A673 (cell line): ENCODE data around the gene PRR30. TPM values are rescaled to one million over a fixed set of nuclear protein-coding genes. Genes with fewer than 3 reads are reported as not detected.

Experiments
- BruUV-seq: library from RNA; stranded (reverse); fragments of 400-500 nt; replicated peaks from 2 replicates; lab custom pipeline; 2021; lab: Mats Ljungman, UMichigan
- CTCF ChIA-PET: fragments of 300-600 bp; sonication (Branson Sonifier 250); formaldehyde crosslinking; loops from one replicate; lab custom pipeline; 2022; ENCODE audit warnings: antibody characterized with exemption; lab: Charles Lee
- POLR2A ChIA-PET: fragments of 300-600 bp; sonication (Branson Sonifier 250); formaldehyde crosslinking; loops from one replicate; lab custom pipeline; 2022; ENCODE audit warnings: antibody characterized with exemption; ENCODE audit not compliant: low non-redundant PET; lab: Charles Lee
- DNase-seq: peaks from one replicate; pipeline ENCODE4 v3.0.0-alpha.2; 2015; ENCODE audit warnings: low spot score
- H3K27ac ChIP-seq: fragments of 200-600 bp; sonication (generic); 2 replicates; pipeline ENCODE4 v1.5.1; 2016; ENCODE audit warnings: mixed run types, low read depth, mild to moderate bottlenecking, mixed read lengths, antibody characterized with exemption, low read length; ENCODE audit not compliant: poor library complexity, severe bottlenecking
- H3K27me3 ChIP-seq: fragments of 200-600 bp; sonication (generic); replicated peaks from 2 replicates; pipeline ENCODE4 v1.6.1; 2017; ENCODE audit warnings: mixed run types, low read depth, mild to moderate bottlenecking, mixed read lengths, antibody characterized with exemption, low read length; ENCODE audit not compliant: insufficient read depth, poor library complexity
- H3K36me3 ChIP-seq: fragments of 200-600 bp; sonication (generic); 2 replicates; pipeline ENCODE4 v1.6.1; 2016; ENCODE audit warnings: mixed run types, mild to moderate bottlenecking, mixed read lengths, antibody characterized with exemption, low read length; ENCODE audit not compliant: insufficient read depth, poor library complexity, severe bottlenecking
- H3K4me1 ChIP-seq: fragments of 200-600 bp; sonication (generic); 2 replicates; pipeline ENCODE4 v1.6.1; 2017; ENCODE audit warnings: mixed run types, mild to moderate bottlenecking, mixed read lengths, antibody characterized with exemption, low read length; ENCODE audit not compliant: insufficient read depth, poor library complexity, severe bottlenecking
- H3K4me3 ChIP-seq: fragments of 200-600 bp; sonication (generic); 2 replicates; pipeline ENCODE4 v1.5.1; 2016; ENCODE audit warnings: low read depth, mixed run types, mild to moderate bottlenecking, mixed read lengths, low read length; ENCODE audit not compliant: poor library complexity, severe bottlenecking
- H3K9me3 ChIP-seq: fragments of 200-600 bp; sonication (generic); 2 replicates; pipeline ENCODE4 v1.6.1; 2016; ENCODE audit warnings: mixed run types, low read depth, mild to moderate bottlenecking, mixed read lengths, antibody characterized with exemption, low read length; ENCODE audit not compliant: poor library complexity, severe bottlenecking
- CTCF ChIP-seq: fragments of 300-800, 200-600 bp; sonication (generic); conservative IDR thresholded peaks from 2 replicates; pipeline ENCODE4 v1.5.1; 2017; ENCODE audit warnings: low read depth, mild to moderate bottlenecking, antibody characterized with exemption, low read length, moderate library complexity, mixed read lengths
- EZH2 ChIP-seq: fragments of 200-600 bp; sonication (generic); IDR thresholded peaks from 2 replicates; pipeline ENCODE4 v1.6.1; 2017; ENCODE audit warnings: borderline replicate concordance, low read depth, mild to moderate bottlenecking, mixed read lengths, antibody characterized with exemption, low read length; ENCODE audit not compliant: poor library complexity, severe bottlenecking
- intact Hi-C: fragments of 100-400 bp; cut with micrococcal nuclease; formaldehyde crosslinking; loops from one replicate; pipeline ENCODE4 v1.10.0; 2022; ENCODE audit not compliant: unreplicated experiment
- total RNA-seq: library from RNA; stranded (reverse); gene quantifications from 2 replicates; pipeline ENCODE4 v1.2.3, GENCODE V29; 2021

PRR30 gene
- total RNA-seq, 1 experiment from 2014 or later = not detected

DNA sequence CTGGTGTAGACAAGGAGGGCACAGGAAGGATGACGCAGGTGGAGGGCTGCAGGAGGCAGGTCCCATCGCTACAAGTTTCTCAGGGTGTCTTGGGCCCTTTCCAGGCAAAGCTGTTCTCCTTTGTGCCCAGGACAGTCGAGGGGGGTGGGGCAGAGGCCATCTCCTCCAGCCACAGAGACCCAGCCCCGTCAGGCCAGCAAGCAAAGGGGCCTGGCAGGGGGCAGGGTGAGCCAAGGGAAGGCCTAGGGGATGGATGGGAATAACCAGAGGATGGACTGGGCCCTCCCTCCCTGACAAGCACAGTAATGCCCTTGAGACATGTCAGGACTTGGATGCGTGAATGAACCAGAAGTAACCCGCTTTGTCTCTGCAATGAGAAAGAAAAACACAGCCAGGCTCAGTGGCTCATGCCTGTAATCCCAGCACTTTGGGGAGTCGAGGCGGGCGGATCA, 15.9 kb upstream of the PRR30 start:
- no peak for TF ChIP-seq CTCF
- TF ChIP-seq EZH2 = no peak
- Histone ChIP-seq H3K4me1 (no peaks in the 10 kb centered on the region), H3K9me3 (no peaks in the 10 kb centered on the region), H3K4me3 (no peak overlapping the region), H3K27ac (no peak overlapping the region), H3K27me3 (no peaks in the 10 kb centered on the region), H3K36me3 (no peaks in the 10 kb centered on the region)
- CTCF ChIA-PET = no interaction called here
- intact Hi-C loops = no loop called here
- no peak for DNase-seq
- BruUV-seq = no TSS peak
- POLR2A ChIA-PET = interaction anchor here (0.7 kb wide), 1 partner anchor 53 kb away, joined by 3 read pairs; no protein-coding TSS in a partner anchor

GRCh38 chr2:27154488-27154887, 15.3 kb upstream of the PRR30 start:
- no TSS peak for BruUV-seq
- POLR2A ChIA-PET = interaction anchor here (0.7 kb wide), 1 partner anchor 53 kb away, joined by 3 read pairs; no protein-coding TSS in a partner anchor

GRCh38 chr2:27152796-27153464, 13.7 kb upstream of the PRR30 start:
- BruUV-seq = no TSS peak
- intact Hi-C loops = loop anchor here (2.0 kb wide), 1 partner anchor 34 kb away; the partner anchor contains the start of gene CGREF1
- Histone ChIP-seq H3K4me3 (no peak overlapping the region), H3K9me3 (no peaks in the 10 kb centered on the region), H3K4me1 (no peaks in the 10 kb centered on the region), H3K27ac (no peak overlapping the region), H3K36me3 (no peaks in the 10 kb centered on the region), H3K27me3 (no peaks in the 10 kb centered on the region)
- no peak for TF ChIP-seq CTCF
- TF ChIP-seq EZH2 = no peak
- CTCF ChIA-PET = interaction anchor here (1.1 kb wide), 1 partner anchor 17 kb away, joined by 3 read pairs; no protein-coding TSS in a partner anchor
- POLR2A ChIA-PET = no interaction called here
- DNase-seq = no peak

More at GRCh38 chr2:27154488-27154887, 15.3 kb upstream of the PRR30 start:
- CTCF ChIA-PET = no interaction called here
- DNase-seq = no peak
- no peaks in the 10 kb centered on the region for H3K4me1 ChIP-seq
- intact Hi-C loops = no loop called here
- no peaks in the 10 kb centered on the region for H3K27me3 ChIP-seq
- H3K9me3 ChIP-seq = no peaks in the 10 kb centered on the region
- H3K36me3 ChIP-seq = no peaks in the 10 kb centered on the region
- TF ChIP-seq EZH2 (no peak), CTCF (no peak)
- no peak overlapping the region for H3K27ac ChIP-seq
- no peak overlapping the region for H3K4me3 ChIP-seq
